Keratinocyte (primary cell): ENCODE measurements around the gene RAB3GAP2. TPM values are rescaled to one million over a fixed set of nuclear protein-coding genes. Genes with fewer than 3 reads are reported as not detected.

Experiments used
- DNase-seq: peaks from one replicate; pipeline ENCODE4 v3.0.0-alpha.2; 2011; ENCODE audit warnings: low read depth, missing footprints, low spot score
- FAIRE-seq: peaks from 2 replicates; lab custom pipeline; 2011; peaks lifted over from hg19 to GRCh38; lab: Jason Lieb, UNC
- H2AFZ ChIP-seq: 2 replicates; pipeline ENCODE4 v1.6.0; 2012; ENCODE audit warnings: low read length, control low read depth, inconsistent platforms; ENCODE audit not compliant: control insufficient read depth
- H3K27ac ChIP-seq: 2 replicates; pipeline ENCODE4 v1.5.1; 2011; ENCODE audit warnings: low read length; ENCODE audit not compliant: control insufficient read depth, insufficient read depth
- H3K27me3 ChIP-seq: 3 replicates; pipeline ENCODE4 v1.6.0; 2011; ENCODE audit warnings: low read length; ENCODE audit not compliant: control insufficient read depth, insufficient read depth; ENCODE audit errors: extremely low read depth
- H3K36me3 ChIP-seq, 2 experiments: 2 replicates in 1 of 2; 3 replicates in 1 of 2; pipeline ENCODE4 v1.5.1; 2011; ENCODE audit warnings: low read length in 2 of 2, mild to moderate bottlenecking in 1 of 2; ENCODE audit not compliant: control insufficient read depth in 2 of 2, insufficient read depth in 2 of 2; ENCODE audit errors: extremely low read depth in 1 of 2
- H3K4me1 ChIP-seq: 3 replicates; pipeline ENCODE4 v1.5.1; 2011; ENCODE audit warnings: low read length; ENCODE audit not compliant: control insufficient read depth, insufficient read depth; ENCODE audit errors: extremely low read depth
- H3K4me2 ChIP-seq: 3 replicates; pipeline ENCODE4 v1.6.0; 2011; ENCODE audit warnings: low read depth, low read length; ENCODE audit not compliant: control insufficient read depth, insufficient read depth; ENCODE audit errors: extremely low read depth
- H3K4me3 ChIP-seq, 3 experiments: fragments of 200-600 bp in 1 of 3; sonication (generic) in 1 of 3; 2 replicates in 2 of 3; 3 replicates in 1 of 3; pipeline ENCODE4 v1.5.1; 2011 to 2016; ENCODE audit warnings: low read length in 3 of 3, mild to moderate bottlenecking in 3 of 3, control low read depth in 2 of 3, inconsistent platforms in 1 of 3, low read depth in 1 of 3, mixed read lengths in 1 of 3, mixed run types in 1 of 3, moderate library complexity in 1 of 3; ENCODE audit not compliant: control insufficient read depth in 2 of 3, insufficient read depth in 2 of 3; ENCODE audit errors: extremely low read depth in 1 of 3
- H3K79me2 ChIP-seq: 2 replicates; pipeline ENCODE4 v1.6.0; 2012; ENCODE audit warnings: low read length; ENCODE audit not compliant: control insufficient read depth, insufficient read depth
- H3K9ac ChIP-seq: 3 replicates; pipeline ENCODE4 v1.6.0; 2011; ENCODE audit warnings: low read length; ENCODE audit not compliant: control insufficient read depth, insufficient read depth; ENCODE audit errors: extremely low read depth
- H3K9me1 ChIP-seq: 3 replicates; pipeline ENCODE4 v1.6.0; 2011; ENCODE audit warnings: low read length; ENCODE audit not compliant: control insufficient read depth, insufficient read depth; ENCODE audit errors: extremely low read depth
- H3K9me3 ChIP-seq: 2 replicates; pipeline ENCODE4 v1.5.1; 2012; ENCODE audit warnings: low read depth, low read length; ENCODE audit not compliant: control insufficient read depth
- H4K20me1 ChIP-seq: 3 replicates; pipeline ENCODE4 v1.6.0; 2011; ENCODE audit warnings: low read length; ENCODE audit not compliant: control insufficient read depth, insufficient read depth; ENCODE audit errors: extremely low read depth
- CTCF ChIP-seq, 3 experiments: IDR thresholded peaks in 1 of 3; conservative IDR thresholded peaks in 1 of 3; optimal IDR thresholded peaks in 1 of 3; 2 replicates in 2 of 3; 3 replicates in 1 of 3; pipeline versions ENCODE3 to v1.5.1; 2011; ENCODE audit warnings: low read length in 3 of 3, mild to moderate bottlenecking in 3 of 3, moderate library complexity in 2 of 3, control low read depth in 1 of 3, inconsistent platforms in 1 of 3; ENCODE audit not compliant: insufficient read depth in 2 of 3; ENCODE audit errors: extremely low read depth in 1 of 3
- EZH2 ChIP-seq: IDR thresholded peaks from one replicate; pipeline ENCODE4 v1.6.1; 2012; ENCODE audit warnings: inconsistent platforms, mild to moderate bottlenecking, low read length, moderate library complexity
- dilution Hi-C: fragments of 300-500 bp; cut with MboI; formaldehyde crosslinking; loops from one replicate; pipeline ENCODE4 v1.7.0; 2020; ENCODE audit warnings: low sequenced_read_pairs; ENCODE audit not compliant: extremely low pct_ligation_motif_present
- polyA plus RNA-seq, 5 experiments: library from polyadenylated mRNA; depleted of rRNA in 3 of 5; stranded (reverse) in 3 of 5; stranded (forward) in 1 of 5; unstranded in 1 of 5; fragments of >200 nt; gene quantifications; 1 replicate in 1 of 5; 2 replicates in 3 of 5; 3 replicates in 1 of 5; pipeline versions ENCODE4 v1.2.1 to v1.2.3, GENCODE V29; 2011 to 2012; ENCODE audit warnings: missing spikeins in 2 of 5, low read depth in 1 of 5, low replicate concordance in 1 of 5

RAB3GAP2 gene
- polyA plus RNA-seq, 1 donor (not counting 4 experiments of a cell fraction or from before 2014, with no cell fraction given): 44.4 TPM

- H3K4me3 ChIP-seq: no peak overlapping the region
- H2AFZ ChIP-seq: no peak overlapping the region
- dilution Hi-C loops: no loop called here
- TF ChIP-seq CTCF (optimal IDR thresholded peaks at IDR 0.05 in 1 of 3, IDR thresholded peaks at IDR 0.05 in 1 of 3, conservative IDR thresholded peaks at IDR 0.05 in 1 of 3; ENCODE audit: extremely low read depth in 1 of 3, insufficient read depth in 2 of 3, low read length in 3 of 3) (no peak), EZH2 (no peak)
- no peaks in the 10 kb centered on the region for H3K36me3 ChIP-seq
- H3K9ac ChIP-seq: no peak overlapping the region
- H3K4me1 ChIP-seq: no peaks in the 10 kb centered on the region
- no peaks in the 10 kb centered on the region for H3K27me3 ChIP-seq
- no peaks in the 10 kb centered on the region for H3K79me2 ChIP-seq
- no peak for FAIRE-seq
- no peak overlapping the region for H3K27ac ChIP-seq
- no peaks in the 10 kb centered on the region for H3K9me3 ChIP-seq
- H3K9me1 ChIP-seq: no peaks in the 10 kb centered on the region
- H4K20me1 ChIP-seq: no peaks in the 10 kb centered on the region
- H3K4me2 ChIP-seq: no peak overlapping the region
- no peak for DNase-seq
Measured at GRCh38 chr1:220291580-220291979, 19.3 kb upstream of the RAB3GAP2 start.

GRCh38 chr1:220290140-220290761 is 18.0 kb upstream of the RAB3GAP2 start:
- Histone ChIP-seq H3K27ac (no peak overlapping the region), H3K27me3 (no peaks in the 10 kb centered on the region), H2AFZ (no peak overlapping the region), H3K36me3 (no peaks in the 10 kb centered on the region), H3K9me3 (no peaks in the 10 kb centered on the region), H3K4me2 (no peak overlapping the region), H3K4me1 (no peaks in the 10 kb centered on the region), H3K4me3 (no peak overlapping the region), H4K20me1 (no peaks in the 10 kb centered on the region), H3K9me1 (no peaks in the 10 kb centered on the region), H3K79me2 (no peaks in the 10 kb centered on the region), H3K9ac (no peak overlapping the region)
- no peak for DNase-seq
- dilution Hi-C loops: no loop called here
- TF ChIP-seq CTCF (optimal IDR thresholded peaks at IDR 0.05 in 1 of 3, IDR thresholded peaks at IDR 0.05 in 1 of 3, conservative IDR thresholded peaks at IDR 0.05 in 1 of 3; ENCODE audit: extremely low read depth in 1 of 3, insufficient read depth in 2 of 3, low read length in 3 of 3) (no peak), EZH2 (no peak)
- no peak for FAIRE-seq
